Body of pancreas (tissue), 4 donors: Measurements from ENCODE around the gene OR6N2.
A peak's percentile ranks its signal among the peaks of the same experiment; 100 is the strongest.

Experiments used
- POLR2A ChIP-seq, 3 donors: fragments of 450-650 bp; IDR thresholded peaks; one replicate each; pipeline ENCODE4 v1.6.1; 2016; ENCODE audit warnings: antibody characterized with exemption in 3 of 3, mild to moderate bottlenecking in 2 of 3
- TF ChIP-seq, protein P1 (sequence below), 7 experiments: fragments of 450-650 bp in 4 of 7; fragments of 200-600 bp in 3 of 7; sonication (generic) in 3 of 7; IDR thresholded peaks; one replicate each; pipeline ENCODE4 v1.5.1; 2016 to 2019; ENCODE audit warnings: antibody characterized with exemption in 7 of 7

DNA sequence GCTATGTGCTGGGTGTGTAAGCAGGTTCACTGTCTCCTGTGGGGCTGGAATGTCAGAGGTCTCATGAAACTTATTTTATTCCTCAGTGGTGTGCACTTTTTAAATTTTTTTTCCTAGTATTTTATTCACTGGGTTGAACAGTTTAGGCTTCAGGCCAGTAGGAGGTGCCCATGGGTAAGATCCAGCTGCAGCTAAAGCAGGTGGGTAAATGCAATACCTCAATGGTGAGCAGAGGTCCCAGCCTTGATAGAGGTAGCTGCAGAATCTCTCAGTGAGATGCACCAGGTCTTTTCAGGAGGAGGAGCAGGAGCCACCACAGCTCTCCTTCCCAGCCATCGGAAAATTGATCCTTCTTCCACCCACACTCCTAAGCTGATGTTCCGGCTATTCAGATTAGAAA lies 12.6 kb upstream of the OR6N2 start:
- TF ChIP-seq, protein P1, sequence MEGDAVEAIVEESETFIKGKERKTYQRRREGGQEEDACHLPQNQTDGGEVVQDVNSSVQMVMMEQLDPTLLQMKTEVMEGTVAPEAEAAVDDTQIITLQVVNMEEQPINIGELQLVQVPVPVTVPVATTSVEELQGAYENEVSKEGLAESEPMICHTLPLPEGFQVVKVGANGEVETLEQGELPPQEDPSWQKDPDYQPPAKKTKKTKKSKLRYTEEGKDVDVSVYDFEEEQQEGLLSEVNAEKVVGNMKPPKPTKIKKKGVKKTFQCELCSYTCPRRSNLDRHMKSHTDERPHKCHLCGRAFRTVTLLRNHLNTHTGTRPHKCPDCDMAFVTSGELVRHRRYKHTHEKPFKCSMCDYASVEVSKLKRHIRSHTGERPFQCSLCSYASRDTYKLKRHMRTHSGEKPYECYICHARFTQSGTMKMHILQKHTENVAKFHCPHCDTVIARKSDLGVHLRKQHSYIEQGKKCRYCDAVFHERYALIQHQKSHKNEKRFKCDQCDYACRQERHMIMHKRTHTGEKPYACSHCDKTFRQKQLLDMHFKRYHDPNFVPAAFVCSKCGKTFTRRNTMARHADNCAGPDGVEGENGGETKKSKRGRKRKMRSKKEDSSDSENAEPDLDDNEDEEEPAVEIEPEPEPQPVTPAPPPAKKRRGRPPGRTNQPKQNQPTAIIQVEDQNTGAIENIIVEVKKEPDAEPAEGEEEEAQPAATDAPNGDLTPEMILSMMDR (IDR thresholded peaks at IDR 0.05): peak in 1 of 7 experiments; percentile 12
- TF ChIP-seq POLR2A (IDR thresholded peaks at IDR 0.05): no peak
